Activated CD8-positive, alpha-beta T cell treated with anti-CD3 and anti-CD28 coated beads, Interleukin-2, amount 10 ng/mL, durations not matched to agents 7 days and 5 days (primary cell): Measurements from ENCODE around the gene WWOX. TPM values are rescaled to one million over a fixed set of nuclear protein-coding genes. Genes with fewer than 3 reads are reported as not detected.

Experiments
- ATAC-seq: fragments of 150-1000 bp; cut with Tn5 transposase; one replicate; pipeline ENCODE4 v1.10.0; 2021; ENCODE audit warnings: moderate library complexity
- CTCF ChIA-PET: fragments of 350-600 bp; sonication (Branson Sonifier 250); formaldehyde crosslinking; loops from one replicate; lab custom pipeline; 2021; ENCODE audit warnings: antibody characterized with exemption; lab: Charles Lee
- POLR2A ChIA-PET: fragments of 350-600 bp; sonication (Branson Sonifier 250); formaldehyde crosslinking; loops from one replicate; lab custom pipeline; 2021; ENCODE audit warnings: antibody characterized with exemption; lab: Charles Lee
- DNase-seq: peaks from one replicate; pipeline ENCODE4 v3.0.0-alpha.2; 2020
- H3K27ac Mint-ChIP-seq: one replicate; pipeline ENCODE4 v1.8.0; 2021; ENCODE audit warnings: mild to moderate bottlenecking, mixed read lengths
- H3K27me3 Mint-ChIP-seq: one replicate; pipeline ENCODE4 v1.8.0; 2021; ENCODE audit warnings: low read depth, mixed read lengths
- H3K36me3 Mint-ChIP-seq: one replicate; pipeline ENCODE4 v1.8.0; 2021; ENCODE audit warnings: low read depth, mixed read lengths
- H3K4me1 Mint-ChIP-seq: one replicate; pipeline ENCODE4 v1.8.0; 2021; ENCODE audit warnings: low read depth, mixed read lengths
- H3K4me3 Mint-ChIP-seq: one replicate; pipeline ENCODE4 v1.8.0; 2021; ENCODE audit warnings: mild to moderate bottlenecking, mixed read lengths
- H3K9me3 Mint-ChIP-seq: one replicate; pipeline ENCODE4 v1.8.0; 2022; ENCODE audit warnings: mixed read lengths; ENCODE audit not compliant: insufficient read depth
- total RNA-seq, 2 experiments: library from RNA; stranded (reverse); gene quantifications; one replicate each; pipeline ENCODE4 v1.2.3, GENCODE V29; 2021

Gene WWOX
- total RNA-seq, 2 experiments from 2014 or later, result 34.4 to 34.9 TPM

- H3K27me3 Mint-ChIP-seq, result no peaks in the 10 kb centered on the region
These were observed 197.7 kb downstream of the WWOX start for GRCh38 chr16:78297066-78297666.

DNA sequence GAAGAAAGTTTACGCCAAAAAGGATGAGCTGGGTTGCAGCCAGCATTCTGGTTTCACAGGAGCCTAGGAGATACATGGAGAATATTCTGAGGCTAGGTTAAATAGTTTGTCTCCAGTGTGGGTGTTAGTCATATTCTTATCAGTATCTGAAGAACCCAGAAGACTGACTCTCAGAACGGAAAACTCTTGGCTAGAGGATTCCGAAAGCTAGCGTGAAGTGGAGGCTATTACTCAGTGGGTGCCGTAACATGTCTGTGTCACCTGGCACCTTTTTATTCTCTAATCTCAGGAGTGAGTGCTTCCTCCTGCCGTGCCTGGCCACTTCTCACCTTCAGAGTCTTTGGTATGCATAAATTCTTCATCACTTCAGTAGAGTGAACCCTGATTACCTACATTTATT is 199.5 kb downstream of the WWOX start:
- ATAC-seq (no peak), DNase-seq (no peak)
- H3K27ac Mint-ChIP-seq, result no peak overlapping the region
- H3K9me3 Mint-ChIP-seq, result no peaks in the 10 kb centered on the region
- POLR2A ChIA-PET, result no interaction called here
- H3K4me1 Mint-ChIP-seq, result no peaks in the 10 kb centered on the region
- CTCF ChIA-PET, result no interaction called here
- no peaks in the 10 kb centered on the region for H3K36me3 Mint-ChIP-seq
- H3K27me3 Mint-ChIP-seq, result no peaks in the 10 kb centered on the region
- no peak overlapping the region for H3K4me3 Mint-ChIP-seq

More at GRCh38 chr16:78297066-78297666, 197.7 kb downstream of the WWOX start:
- Mint-ChIP-seq H3K4me3 (no peak overlapping the region), H3K9me3 (no peaks in the 10 kb centered on the region), H3K4me1 (no peaks in the 10 kb centered on the region), H3K27ac (no peak overlapping the region), H3K36me3 (peaks cover 2% of the 10 kb centered on the region)
- ChIA-PET CTCF (no interaction called here), POLR2A (no interaction called here)
- DNase-seq (no peak), ATAC-seq (no peak)

DNA sequence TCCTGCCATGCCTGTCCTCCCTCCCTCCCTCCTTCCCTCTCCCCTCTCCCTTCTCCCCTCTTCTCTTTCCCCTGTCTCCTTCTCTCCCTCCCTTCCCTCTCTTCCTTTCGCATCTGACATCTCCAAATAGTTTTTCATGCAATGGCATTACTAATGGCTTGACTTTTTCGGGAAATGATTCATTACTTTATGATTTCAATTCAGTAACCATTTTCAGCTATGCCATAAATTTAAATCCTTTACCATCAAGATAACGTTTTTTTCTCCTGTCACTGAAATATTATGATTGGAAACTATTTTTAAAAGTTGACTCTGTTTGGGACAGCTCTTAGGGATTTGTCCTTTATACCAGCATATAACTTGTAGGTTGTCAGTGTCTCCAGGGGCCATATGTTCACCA is 201.0 kb downstream of the WWOX start:
- no peaks in the 10 kb centered on the region for H3K27me3 Mint-ChIP-seq
- no peak overlapping the region for H3K27ac Mint-ChIP-seq
- DNase-seq (no peak), ATAC-seq (no peak)
- CTCF ChIA-PET, result no interaction called here
- POLR2A ChIA-PET, result interaction anchor here (0.5 kb wide), 1 partner anchor 12 kb away, joined by 3 read pairs; no protein-coding TSS in a partner anchor
- H3K4me1 Mint-ChIP-seq, result no peaks in the 10 kb centered on the region
- peaks cover 2% of the 10 kb centered on the region for H3K36me3 Mint-ChIP-seq
- no peak overlapping the region for H3K4me3 Mint-ChIP-seq
- H3K9me3 Mint-ChIP-seq, result no peaks in the 10 kb centered on the region

DNA sequence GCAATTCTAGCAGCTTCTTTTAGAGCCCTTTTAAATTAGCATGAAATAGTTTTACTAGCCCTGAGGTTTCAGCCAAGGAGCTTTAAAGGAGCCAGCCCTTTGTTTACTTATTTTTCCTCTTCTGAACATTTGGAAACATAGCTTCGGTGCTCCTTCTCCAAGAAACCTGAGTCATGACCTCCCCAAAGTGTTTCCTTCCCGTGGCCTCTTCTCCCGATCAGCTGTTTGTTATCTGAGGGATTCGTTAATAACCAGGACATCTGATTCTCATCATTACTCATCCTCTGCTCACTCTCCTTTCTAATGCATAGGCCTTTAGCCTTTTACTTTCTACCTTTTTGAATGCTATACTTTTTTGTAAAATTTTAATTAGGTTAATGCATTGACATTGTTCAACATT is 204.5 kb downstream of the WWOX start:
- no peaks in the 10 kb centered on the region for H3K9me3 Mint-ChIP-seq
- ChIA-PET CTCF (no interaction called here), POLR2A (no interaction called here)
- peaks cover 2% of the 10 kb centered on the region for H3K36me3 Mint-ChIP-seq
- no peak overlapping the region for H3K4me3 Mint-ChIP-seq
- no peaks in the 10 kb centered on the region for H3K4me1 Mint-ChIP-seq
- no peak overlapping the region for H3K27ac Mint-ChIP-seq
- no peak for ATAC-seq
- DNase-seq, result no peak
- no peaks in the 10 kb centered on the region for H3K27me3 Mint-ChIP-seq

DNA sequence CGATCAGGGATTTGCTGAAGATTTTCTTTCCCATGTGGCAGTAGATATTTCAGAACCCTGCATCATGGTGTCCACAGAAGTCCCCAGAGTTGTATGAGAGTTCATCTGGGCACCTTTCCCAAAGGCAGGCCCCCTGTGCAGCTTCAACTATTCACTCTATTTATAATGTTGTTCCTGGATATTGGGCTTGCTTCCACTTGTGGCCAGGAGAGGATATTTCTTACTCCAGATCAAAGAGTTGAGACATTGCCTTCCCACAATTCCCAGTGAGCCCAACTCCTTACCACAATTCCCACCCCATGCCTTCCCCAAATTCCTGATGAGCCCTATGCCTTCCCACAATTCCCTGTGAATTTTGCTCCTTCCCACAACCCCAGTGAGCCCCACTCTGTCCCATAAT is 206.9 kb downstream of the WWOX start:
- Mint-ChIP-seq H3K36me3 (peaks cover 2% of the 10 kb centered on the region), H3K4me3 (no peak overlapping the region), H3K27me3 (no peaks in the 10 kb centered on the region), H3K9me3 (no peaks in the 10 kb centered on the region), H3K27ac (no peak overlapping the region), H3K4me1 (peaks cover 13% of the 10 kb centered on the region)
- CTCF ChIA-PET, result no interaction called here
- POLR2A ChIA-PET, result no interaction called here
- DNase-seq (no peak), ATAC-seq (no peak)

DNA sequence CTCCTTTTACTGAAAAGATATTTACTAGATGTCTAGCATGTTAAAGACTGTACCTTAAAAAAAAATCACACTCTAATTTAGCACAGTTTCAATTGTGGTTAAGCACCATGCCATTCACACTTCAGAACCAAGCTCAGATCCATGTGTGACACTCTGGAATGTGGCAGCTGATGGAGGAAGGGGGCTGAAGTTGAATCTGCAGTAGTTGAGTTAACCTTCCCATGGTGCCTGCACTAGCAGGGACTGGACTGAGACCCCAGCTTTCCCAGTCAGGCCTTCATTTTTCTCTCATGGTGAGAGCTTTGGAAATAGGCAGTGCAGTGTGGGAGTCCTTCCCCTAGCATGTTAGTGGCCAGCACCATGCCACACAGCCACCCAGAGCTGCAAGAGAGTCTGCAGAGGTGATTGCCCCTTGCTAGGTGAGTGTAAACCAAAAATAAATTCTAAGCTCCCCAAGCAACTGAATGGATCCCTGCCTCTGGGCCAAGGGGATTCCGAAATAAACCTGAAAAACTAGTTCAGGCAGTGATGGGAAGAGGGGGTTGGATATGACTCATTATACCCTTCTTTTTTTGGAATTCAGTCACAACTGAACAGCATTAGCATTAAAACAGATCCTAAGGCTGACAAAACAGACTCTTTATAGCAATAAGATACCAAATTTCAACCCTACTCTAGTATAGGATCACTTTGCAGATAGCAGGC is 208.5 kb downstream of the WWOX start:
- no peak overlapping the region for H3K27ac Mint-ChIP-seq
- peaks cover 15% of the 10 kb centered on the region for H3K4me1 Mint-ChIP-seq
- CTCF ChIA-PET, result no interaction called here

GRCh38 chr16:78309763-78310162 is 210.3 kb downstream of the WWOX start:
- no peak for DNase-seq
- H3K4me1 Mint-ChIP-seq, result peaks cover 15% of the 10 kb centered on the region
- no peak overlapping the region for H3K4me3 Mint-ChIP-seq
- no peaks in the 10 kb centered on the region for H3K27me3 Mint-ChIP-seq
- no peaks in the 10 kb centered on the region for H3K9me3 Mint-ChIP-seq
- ATAC-seq, result no peak
- H3K36me3 Mint-ChIP-seq, result peaks cover 2% of the 10 kb centered on the region
- ChIA-PET POLR2A (no interaction called here), CTCF (no interaction called here)
- no peak overlapping the region for H3K27ac Mint-ChIP-seq

More for the DNA sequence above, 208.5 kb downstream of the WWOX start:
- Mint-ChIP-seq H3K9me3 (no peaks in the 10 kb centered on the region), H3K36me3 (peaks cover 2% of the 10 kb centered on the region), H3K4me3 (no peak overlapping the region), H3K27me3 (no peaks in the 10 kb centered on the region)
- no peak for ATAC-seq
- no peak for DNase-seq
- POLR2A ChIA-PET, result no interaction called here

DNA sequence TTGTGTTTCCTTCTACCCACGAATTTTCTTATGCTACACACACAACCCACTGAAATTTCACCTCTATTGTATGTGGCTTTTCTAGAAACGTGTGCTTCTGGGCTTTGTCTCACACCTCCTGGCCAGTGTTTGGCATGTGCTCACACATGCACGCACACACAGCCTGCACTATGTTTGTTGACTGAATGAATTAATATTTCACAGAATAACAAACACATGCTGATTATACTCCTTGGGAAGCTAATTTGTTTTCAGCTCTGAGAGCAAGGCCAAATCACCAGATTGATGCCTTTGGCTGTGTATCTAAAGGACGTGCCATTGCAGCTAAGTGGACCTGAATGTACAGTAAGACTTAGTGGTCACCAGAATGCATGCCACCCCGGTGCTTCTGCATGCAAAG is 210.7 kb downstream of the WWOX start:
- H3K4me1 Mint-ChIP-seq, result peaks cover 15% of the 10 kb centered on the region

DNA sequence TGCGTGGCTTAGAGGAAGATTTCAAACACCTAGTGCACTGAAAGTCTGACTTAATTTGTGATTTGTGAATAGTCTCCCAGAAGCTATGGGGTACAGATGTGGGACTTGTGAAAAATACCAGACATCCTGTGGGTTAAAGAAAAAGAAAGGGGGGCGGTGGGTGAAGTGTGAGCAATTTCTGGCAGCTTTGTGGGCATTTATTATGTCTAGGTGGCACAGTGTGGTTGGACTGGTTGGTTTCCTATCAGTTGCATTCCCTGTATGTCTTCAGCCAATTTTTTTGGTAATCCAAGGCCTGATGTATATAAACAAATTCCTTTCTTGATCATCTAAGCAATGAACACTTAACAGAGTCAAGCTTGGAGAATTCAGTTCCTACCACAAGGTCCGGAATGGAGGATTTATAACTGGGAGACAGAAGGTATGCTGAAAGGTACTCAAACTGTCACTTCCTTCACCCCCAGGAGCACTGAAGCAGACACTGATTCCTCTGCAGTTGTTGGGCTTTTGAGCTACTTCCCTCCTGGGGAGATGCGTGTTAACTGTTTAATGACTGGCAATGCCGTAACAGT is 211.6 kb downstream of the WWOX start:
- DNase-seq, result no peak
- Mint-ChIP-seq H3K4me3 (no peak overlapping the region), H3K36me3 (no peaks in the 10 kb centered on the region), H3K27me3 (no peaks in the 10 kb centered on the region), H3K9me3 (no peaks in the 10 kb centered on the region), H3K4me1 (peaks cover 15% of the 10 kb centered on the region), H3K27ac (no peak overlapping the region)
- POLR2A ChIA-PET, result interaction anchor here (0.6 kb wide), 1 partner anchor 129 kb away, joined by 3 read pairs; no protein-coding TSS in a partner anchor
- ATAC-seq, result no peak
- CTCF ChIA-PET, result no interaction called here

More for the DNA sequence above, 210.7 kb downstream of the WWOX start:
- ATAC-seq (no peak), DNase-seq (no peak)
- Mint-ChIP-seq H3K36me3 (no peaks in the 10 kb centered on the region), H3K27me3 (no peaks in the 10 kb centered on the region), H3K27ac (no peak overlapping the region), H3K4me3 (no peak overlapping the region), H3K9me3 (no peaks in the 10 kb centered on the region)
- CTCF ChIA-PET, result no interaction called here
- POLR2A ChIA-PET, result no interaction called here

DNA sequence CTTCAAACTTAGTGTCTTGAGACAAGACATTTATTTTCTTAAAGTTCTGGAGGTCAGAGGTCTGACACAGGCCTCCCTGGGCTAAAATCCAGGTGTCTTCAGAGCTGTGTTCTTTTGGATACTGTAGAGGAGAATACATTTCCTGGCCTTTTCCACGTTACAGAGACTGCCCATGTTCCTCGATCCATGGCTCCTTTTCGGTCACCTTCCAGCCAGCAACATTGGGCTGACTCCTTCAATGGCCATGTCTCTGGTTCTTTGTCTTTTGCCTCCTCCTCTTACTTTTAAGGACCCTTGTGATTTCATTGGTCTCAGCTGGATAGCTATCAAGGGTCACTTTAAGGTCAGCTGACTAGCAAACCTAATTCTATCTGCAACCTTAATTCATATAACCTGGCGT is 212.4 kb downstream of the WWOX start:
- Mint-ChIP-seq H3K27me3 (no peaks in the 10 kb centered on the region), H3K4me3 (no peak overlapping the region), H3K9me3 (no peaks in the 10 kb centered on the region), H3K27ac (no peak overlapping the region), H3K36me3 (no peaks in the 10 kb centered on the region), H3K4me1 (peaks cover 15% of the 10 kb centered on the region)
- ChIA-PET CTCF (no interaction called here), POLR2A (interaction anchor here (0.6 kb wide), 1 partner anchor 129 kb away, joined by 3 read pairs; no protein-coding TSS in a partner anchor)
- no peak for DNase-seq
- ATAC-seq, result no peak

- POLR2A ChIA-PET, result no interaction called here
- no peaks in the 10 kb centered on the region for H3K36me3 Mint-ChIP-seq
- H3K4me1 Mint-ChIP-seq, result no peaks in the 10 kb centered on the region
- ATAC-seq (no peak), DNase-seq (no peak)
- no peaks in the 10 kb centered on the region for H3K27me3 Mint-ChIP-seq
- no peak overlapping the region for H3K27ac Mint-ChIP-seq
- H3K4me3 Mint-ChIP-seq, result no peak overlapping the region
- CTCF ChIA-PET, result no interaction called here
- H3K9me3 Mint-ChIP-seq, result no peaks in the 10 kb centered on the region
These were observed 218.2 kb downstream of the WWOX start for GRCh38 chr16:78317564-78318240.
